Right lobe of liver (tissue), 4 donors: ENCODE results near the gene IP6K3.

Experiments used
- CTCF ChIP-seq, 4 donors: fragments of 200-600 bp in 3 of 4; fragments of 450-650 bp in 1 of 4; IDR thresholded peaks; one replicate each; pipeline versions ENCODE4 v1.5.1 to v1.8.0; 2016 to 2022; ENCODE audit warnings: antibody characterized with exemption in 4 of 4, mild to moderate bottlenecking in 2 of 4
- POLR2A ChIP-seq: fragments of 450-650 bp; IDR thresholded peaks from one replicate; pipeline ENCODE4 v1.6.1; 2017; ENCODE audit warnings: antibody characterized with exemption, mild to moderate bottlenecking
- donor health status: DM: no; HTN: no; CAD: no.
- donor health status: DM: no; HTN: no; CAD: no.
- donor health status: DM: no; HTN: yes; CAD: no.

GRCh38 chr6:33714385-33715040 lies 32.2 kb downstream of the IP6K3 start:
- no peak for TF ChIP-seq POLR2A
- peak in 1 of 4 donors; percentile 34 for TF ChIP-seq CTCF (IDR thresholded peaks at IDR 0.05)
